NCI-H526 (cell line): ENCODE measurements around the gene LIPE.

ENCODE experiments used
- DNase-seq, 2 experiments: peaks; one replicate each; lab custom pipeline; 2025; lab: John Stamatoyannopoulos, UW

LIPE gene

DNA sequence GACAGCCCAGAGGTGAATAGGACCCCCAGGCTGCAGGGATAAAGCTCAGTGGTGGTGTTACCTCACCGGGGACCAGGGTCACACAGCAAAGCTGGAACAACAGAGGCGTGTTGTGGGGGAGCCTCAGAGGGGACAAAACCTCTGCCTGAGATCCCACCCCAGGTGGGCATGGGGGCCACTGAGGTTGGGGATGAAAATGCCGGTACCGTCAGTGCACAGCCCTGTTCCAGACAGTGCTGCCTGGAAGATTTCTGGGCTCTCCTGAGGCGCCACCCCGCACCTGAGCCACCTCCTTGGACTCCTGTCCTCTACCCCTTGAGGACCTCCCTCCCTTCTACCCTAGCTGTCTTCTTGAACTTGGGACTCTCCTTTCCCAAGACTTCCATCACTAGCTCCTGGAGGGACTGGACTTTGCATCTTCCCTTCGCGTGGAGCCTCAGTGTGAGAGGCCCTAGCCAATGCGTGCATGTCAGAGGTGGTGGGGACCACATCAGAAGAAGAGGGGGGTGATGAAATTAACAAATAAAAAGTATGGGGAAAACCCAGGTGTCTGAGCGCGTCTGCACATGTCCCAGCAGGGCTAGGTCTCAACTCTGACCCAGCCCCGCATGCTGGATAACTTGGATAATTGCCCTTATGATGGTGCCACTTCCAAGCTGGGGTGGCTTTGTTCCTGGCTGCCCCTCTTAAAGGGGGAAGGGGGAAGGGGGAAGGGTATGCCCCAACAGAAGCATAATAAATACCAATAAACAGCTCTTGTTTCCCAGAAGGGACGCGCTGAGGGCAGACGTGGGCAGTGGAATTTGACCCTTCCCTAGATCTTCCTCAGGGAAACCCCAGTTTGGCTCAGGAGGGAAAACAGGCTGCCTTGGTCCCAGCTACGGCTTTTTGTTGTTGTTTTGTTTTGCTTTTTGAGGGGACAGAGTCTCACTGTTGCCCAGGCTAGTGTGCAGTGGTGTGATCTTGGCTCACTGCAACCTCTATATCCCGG lies 48.7 kb downstream of the LIPE start:
- no peak for DNase-seq

DNA sequence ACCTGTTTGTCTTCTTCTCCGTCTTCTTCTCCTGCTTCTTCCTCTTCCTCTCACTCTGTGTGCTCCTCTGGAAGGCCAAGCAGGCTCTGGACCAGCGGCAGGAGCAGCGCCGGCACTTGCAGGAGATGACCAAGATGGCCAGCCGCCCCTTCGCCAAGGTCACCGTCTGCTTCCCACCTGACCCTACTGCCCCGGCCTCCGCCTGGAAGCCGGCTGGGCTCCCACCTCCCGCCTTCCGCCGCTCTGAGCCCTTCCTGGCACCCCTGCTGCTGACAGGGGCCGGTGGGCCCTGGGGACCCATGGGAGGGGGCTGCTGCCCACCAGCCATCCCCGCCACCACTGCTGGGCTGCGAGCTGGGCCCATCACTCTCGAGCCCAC lies 51.0 kb downstream of the LIPE start:
- no peak for DNase-seq

GRCh38 chr19:42375415-42376176 lies 51.6 kb downstream of the LIPE start:
- DNase-seq, result no peak

- DNase-seq, result no peak
Observed at GRCh38 chr19:42374826-42375376, 52.3 kb downstream of the LIPE start.

DNA sequence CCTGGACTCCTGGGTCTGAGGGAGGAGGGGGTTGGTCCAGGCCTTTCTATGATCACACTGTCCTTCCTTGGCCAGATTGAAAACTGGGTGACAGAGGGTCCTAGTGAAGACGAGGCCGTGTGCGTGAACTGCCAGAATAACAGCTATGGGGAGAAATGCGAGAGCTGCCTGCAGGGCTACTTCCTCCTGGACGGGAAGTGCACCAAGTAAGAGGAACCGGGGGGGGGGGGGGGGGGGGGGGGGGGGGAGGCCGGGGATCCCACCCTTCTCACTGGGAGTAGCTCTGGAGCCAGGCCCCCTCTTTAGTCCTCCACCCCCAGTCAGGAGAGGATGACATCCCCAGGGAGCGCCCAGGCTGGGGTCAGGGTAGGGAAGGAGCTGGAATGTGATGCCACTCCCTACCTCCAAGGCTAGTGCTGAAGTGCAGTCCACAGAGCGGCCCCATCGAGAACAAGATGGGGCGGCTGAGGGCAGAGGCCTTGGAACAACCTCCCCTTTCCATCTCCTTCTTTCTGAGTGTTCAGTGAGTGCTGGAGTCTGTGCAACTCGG lies 56.5 kb downstream of the LIPE start:
- DNase-seq, result no peak

DNA sequence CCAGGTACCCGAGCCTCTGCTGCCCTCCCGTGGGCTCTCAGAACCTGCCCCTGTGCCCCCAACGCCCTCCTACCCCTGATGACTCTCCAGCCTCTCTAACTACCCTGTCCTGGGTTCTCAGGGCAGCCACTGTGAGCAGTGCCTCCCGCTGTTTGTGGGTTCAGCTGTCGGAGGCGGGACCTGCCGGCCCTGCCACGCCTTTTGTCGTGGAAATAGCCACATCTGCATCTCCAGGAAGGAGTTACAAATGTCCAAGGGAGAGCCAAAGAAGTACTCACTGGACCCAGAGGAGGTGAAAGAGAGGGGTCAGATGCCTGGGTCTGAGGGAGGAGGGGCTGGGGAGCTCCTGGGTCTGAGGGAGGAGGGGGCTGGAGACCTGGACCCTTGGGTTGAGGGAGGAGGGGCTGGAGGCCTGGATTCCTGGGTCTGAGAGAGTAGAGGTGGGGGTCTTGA lies 57.1 kb downstream of the LIPE start:
- no peak for DNase-seq

DNA sequence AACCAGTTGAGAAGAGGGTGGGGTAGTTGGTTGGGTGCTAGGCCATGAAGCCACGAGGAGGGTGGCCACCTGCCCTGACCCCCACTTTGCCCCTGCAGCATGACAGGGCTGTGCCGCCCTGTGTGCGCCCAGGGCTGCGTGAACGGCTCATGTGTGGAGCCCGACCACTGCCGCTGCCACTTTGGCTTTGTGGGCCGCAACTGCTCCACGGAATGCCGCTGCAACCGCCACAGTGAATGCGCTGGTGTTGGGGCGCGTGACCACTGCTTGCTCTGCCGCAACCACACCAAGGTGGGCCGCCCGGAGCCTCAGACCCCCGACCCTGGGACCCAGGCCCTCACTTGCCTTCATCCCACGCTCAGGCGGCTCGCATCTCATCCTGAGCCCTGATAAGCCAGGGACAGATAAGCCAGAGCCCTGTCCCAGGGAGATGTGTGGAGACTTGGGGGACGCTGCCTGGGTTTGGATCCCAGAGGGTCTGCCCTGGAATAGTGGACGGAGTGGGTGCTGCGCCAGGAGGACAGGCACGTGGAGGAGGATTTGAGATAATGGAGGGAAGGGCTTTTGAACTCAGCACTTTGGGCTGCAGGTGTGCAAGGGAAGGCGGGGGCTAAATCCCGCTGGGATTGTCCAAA lies 57.6 kb downstream of the LIPE start:
- DNase-seq, result no peak

DNA sequence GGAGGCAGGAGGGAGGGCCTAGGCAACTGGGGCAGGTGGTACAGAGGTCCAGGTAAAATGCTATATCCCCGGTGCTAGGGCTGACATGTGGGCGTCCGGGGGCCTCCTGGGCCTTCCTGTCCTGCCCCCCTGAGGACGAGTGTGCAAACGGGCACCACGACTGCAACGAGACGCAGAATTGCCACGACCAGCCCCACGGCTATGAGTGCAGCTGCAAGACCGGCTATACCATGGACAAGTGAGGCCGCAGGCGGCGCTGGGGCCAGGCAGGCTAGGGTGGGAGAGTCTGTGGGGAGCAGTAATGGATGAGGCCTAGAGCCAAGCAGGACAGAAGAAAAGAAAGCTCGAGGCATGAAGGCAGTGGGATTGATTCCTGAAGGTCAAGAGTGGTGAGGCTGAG lies 58.4 kb downstream of the LIPE start:
- no peak for DNase-seq

GRCh38 chr19:42368360-42368759 lies 58.8 kb downstream of the LIPE start:
- DNase-seq, result no peak

DNA sequence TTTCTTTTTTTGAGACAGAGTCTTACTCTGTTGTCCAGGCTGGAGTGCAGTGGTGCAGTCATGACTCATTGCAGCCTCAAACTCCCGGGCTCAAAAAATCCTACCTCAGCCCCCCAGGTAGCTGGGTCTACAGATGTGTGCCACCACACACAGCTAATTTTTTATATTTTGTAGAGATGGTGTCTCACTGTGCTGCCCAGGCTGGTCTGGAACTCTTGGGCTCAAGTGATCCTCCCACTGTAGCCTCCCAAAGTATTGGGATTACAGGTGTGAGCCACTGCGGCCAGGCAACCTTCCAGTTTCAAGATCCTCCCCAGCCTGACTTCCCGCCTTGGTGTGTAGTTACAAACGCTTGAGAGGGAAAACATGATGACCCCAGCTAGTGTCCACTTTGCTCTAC lies 59.3 kb downstream of the LIPE start:
- DNase-seq, result no peak

- DNase-seq, result no peak
Observed at GRCh38 chr19:42366673-42367072, 60.5 kb downstream of the LIPE start.

- DNase-seq, result no peak
Observed at GRCh38 chr19:42363614-42364346, 63.4 kb downstream of the LIPE start.

GRCh38 chr19:42362891-42363440 lies 64.2 kb downstream of the LIPE start:
- no peak for DNase-seq

DNA sequence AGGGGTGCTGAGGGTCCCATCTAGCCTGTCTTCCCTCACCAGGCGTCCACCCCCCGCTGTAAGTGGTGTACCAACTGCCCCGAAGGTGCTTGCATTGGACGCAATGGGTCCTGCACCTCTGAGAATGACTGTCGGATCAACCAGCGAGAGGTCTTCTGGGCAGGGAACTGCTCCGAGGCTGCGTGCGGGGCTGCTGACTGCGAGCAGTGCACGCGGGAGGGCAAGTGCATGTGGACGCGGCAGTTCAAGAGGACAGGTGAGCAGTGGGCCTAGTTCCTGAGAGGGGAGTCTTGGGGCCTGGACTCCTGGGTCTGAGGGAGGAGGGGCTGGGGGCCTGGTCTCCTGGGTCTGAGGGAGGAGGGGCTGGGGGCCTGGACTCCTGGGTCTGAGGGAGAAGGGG lies 64.8 kb downstream of the LIPE start:
- DNase-seq, result no peak

DNA sequence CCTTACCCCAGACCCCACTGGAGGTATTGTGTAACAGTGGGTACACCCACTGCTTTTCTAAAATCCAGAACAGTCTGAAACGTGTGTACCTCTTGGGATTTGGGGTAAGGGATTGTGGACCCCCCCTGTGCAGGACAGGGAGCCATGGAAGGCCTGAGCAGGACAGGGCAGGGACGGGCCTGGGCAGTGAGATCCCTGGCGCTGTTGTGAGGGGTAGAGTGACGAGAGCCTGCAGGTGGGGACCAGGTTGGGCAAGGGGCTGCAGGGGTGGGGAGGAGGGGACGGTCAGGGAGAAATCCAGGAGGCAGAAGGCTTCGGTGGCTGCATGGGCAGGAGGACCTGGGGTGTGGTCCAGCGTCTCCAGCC lies 65.7 kb downstream of the LIPE start:
- no peak for DNase-seq

GRCh38 chr19:42360787-42361544 lies 66.2 kb downstream of the LIPE start:
- DNase-seq, result no peak

DNA sequence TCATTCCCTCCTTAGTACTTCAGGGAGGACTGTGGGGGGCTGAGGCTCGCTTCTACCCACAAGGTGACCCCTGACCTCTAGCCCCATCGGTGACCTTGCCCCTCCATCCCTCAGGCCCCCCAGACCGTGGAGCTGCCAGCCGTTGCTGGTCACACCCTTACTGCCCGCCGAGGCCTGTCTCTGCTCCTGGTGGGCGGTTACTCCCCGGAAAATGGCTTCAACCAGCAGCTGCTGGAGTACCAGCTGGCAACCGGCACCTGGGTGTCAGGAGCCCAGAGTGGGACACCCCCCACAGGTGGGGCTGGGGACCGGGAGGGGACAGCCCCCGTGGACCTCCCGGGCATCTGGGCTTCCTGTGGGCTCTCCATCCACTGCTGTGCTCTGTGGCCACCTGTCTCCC lies 69.9 kb downstream of the LIPE start:
- DNase-seq, result no peak

- DNase-seq, result no peak
Observed at GRCh38 chr19:42356686-42357085, 70.5 kb downstream of the LIPE start.

DNA sequence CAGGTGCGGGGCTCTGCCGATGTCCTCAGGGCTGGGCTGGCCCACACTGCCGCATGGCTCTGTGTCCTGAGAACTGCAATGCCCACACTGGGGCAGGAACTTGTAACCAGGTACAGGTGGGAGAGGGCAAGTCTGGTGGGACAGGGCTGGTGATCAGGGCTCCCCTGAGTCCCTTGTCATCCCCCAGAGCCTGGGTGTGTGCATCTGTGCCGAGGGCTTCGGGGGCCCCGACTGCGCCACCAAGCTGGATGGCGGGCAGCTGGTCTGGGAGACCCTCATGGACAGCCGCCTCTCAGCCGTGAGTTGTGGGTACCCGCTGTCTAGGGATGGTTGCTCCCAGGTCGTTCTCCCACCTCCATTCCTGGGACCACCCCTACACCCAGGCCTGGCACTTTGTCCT lies 71.3 kb downstream of the LIPE start:
- DNase-seq, result no peak

GRCh38 chr19:42353341-42354015 lies 73.7 kb downstream of the LIPE start:
- no peak for DNase-seq
